Transverse colon (tissue), 4 donors: ENCODE measurements around the gene FDPS. TPM values are rescaled to one million over a fixed set of nuclear protein-coding genes. Genes with fewer than 3 reads are reported as not detected.
"Not testable (repeated sequence)": the region's sequence is repeated elsewhere in the genome, so short reads cannot be mapped to it uniquely, and the experiment has no call there.

Experiments used
- DNase-seq: peaks from one replicate; pipeline ENCODE4 v3.0.0-alpha.2; 2019
- H3K27ac ChIP-seq, 4 donors: fragments of 200-600 bp; sonication (generic); 2 replicates each; pipeline ENCODE4 v1.5.1; 2016 to 2018; ENCODE audit warnings: inconsistent platforms in 4 of 4
- H3K27me3 ChIP-seq: fragments of 200-600 bp; sonication (generic); 2 replicates; pipeline ENCODE4 v1.5.1; 2017; ENCODE audit warnings: inconsistent platforms
- H3K36me3 ChIP-seq, 4 donors: fragments of 200-600 bp; sonication (generic); 2 replicates each; pipeline ENCODE4 v1.5.1; 2017 to 2019; ENCODE audit warnings: inconsistent platforms in 4 of 4
- H3K4me1 ChIP-seq, 4 donors: fragments of 200-600 bp; sonication (generic); 2 replicates each; pipeline ENCODE4 v1.5.1; 2017 to 2020; ENCODE audit warnings: inconsistent platforms in 4 of 4
- H3K4me3 ChIP-seq, 4 donors: fragments of 200-600 bp; sonication (generic); 1 replicate in 1 of 4; 2 replicates in 3 of 4; pipeline versions ENCODE4 v1.5.1 to v1.6.1; 2017 to 2019; ENCODE audit warnings: inconsistent platforms in 4 of 4
- H3K9me3 ChIP-seq, 2 donors: fragments of 200-600 bp; sonication (generic); 2 replicates each; pipeline ENCODE4 v1.5.1; 2017 to 2019; ENCODE audit warnings: inconsistent platforms in 2 of 2
- CTCF ChIP-seq, 5 experiments: fragments of 200-600 bp in 3 of 5; fragments of 450-650 bp in 2 of 5; sonication (generic) in 3 of 5; IDR thresholded peaks; 1 replicate in 2 of 5; 2 replicates in 3 of 5; pipeline ENCODE4 v1.5.1; 2016 to 2017; ENCODE audit warnings: antibody characterized with exemption in 5 of 5, inconsistent platforms in 3 of 5, mild to moderate bottlenecking in 2 of 5, moderate library complexity in 1 of 5
- EP300 ChIP-seq: sonication (generic); formaldehyde crosslinking; IDR thresholded peaks from one replicate; pipeline ENCODE4 v1.6.1; 2017; ENCODE audit warnings: antibody characterized with exemption, low read depth
- POLR2A ChIP-seq: fragments of 450-650 bp; IDR thresholded peaks from one replicate; pipeline ENCODE4 v1.6.1; 2016; ENCODE audit warnings: antibody characterized with exemption, mild to moderate bottlenecking, moderate library complexity
- POLR2AphosphoS5 ChIP-seq, 3 donors: sonication (generic); formaldehyde crosslinking; IDR thresholded peaks; one replicate each; pipeline ENCODE4 v1.6.1; 2016; ENCODE audit warnings: antibody characterized with exemption in 3 of 3
- WGBS, 2 donors: methylation state at CpG; one replicate each; pipeline ENCODE4 v1.1.5; 2018; ENCODE audit warnings: low coverage in 1 of 2; 5-methylcytosine and 5-hydroxymethylcytosine counted together
- in situ Hi-C, 4 donors: fragments of 200-750 bp; cut with MboI; loops; one replicate each; pipeline versions ENCODE4 v1.15.0 to v1.15.1; 2017; ENCODE audit warnings: low sequenced_read_pairs in 3 of 4, low pct_ligation_motif_present in 1 of 4, low pct_unique_long_range_greater_than_20kb in 1 of 4
- intact Hi-C: fragments of 100-400 bp; cut with DNase I; formaldehyde crosslinking; loops from one replicate; pipeline ENCODE4 v1.15.1; 2023; ENCODE audit warnings: low total_unique reads
- total RNA-seq, 4 donors: library from RNA; depleted of rRNA; stranded (reverse); fragments of >200 nt; gene quantifications; one replicate each; pipeline ENCODE4 v1.1.0, GENCODE V29; 2016

The FDPS gene
- total RNA-seq, 4 donors from 2014 or later, result 73.7 to 158 (median 104) TPM

GRCh38 chr1:155325603-155325893, 16.9 kb downstream of the FDPS start:
- Histone ChIP-seq H3K4me1 (peaks cover 14 to 42% (median 33%) of the 10 kb centered on the region in 4 donors), H3K36me3 (peaks cover 0 to 4% (median 0%) of the 10 kb centered on the region in 4 donors), H3K4me3 (peak overlapping the region in 3 of 4 donors; percentile 71 to 90 (median 79)), H3K9me3 (no peaks in the 10 kb centered on the region), H3K27me3 (no peaks in the 10 kb centered on the region), H3K27ac (peak overlapping the region; percentile 98 to 100 (median 100))
- intact Hi-C loops, result loop anchor here (2.0 to 5.0 kb wide), 2 partner anchors 75 to 128 kb away; no protein-coding TSS in a partner anchor
- DNase-seq, result no peak
- WGBS, 2 donors, result 33 to 57% methylated on average over 2 to 6 of the region's 6 CpGs
- TF ChIP-seq POLR2AphosphoS5 (IDR thresholded peaks at IDR 0.05), result no peak
- no peak for TF ChIP-seq POLR2A
- TF ChIP-seq CTCF (IDR thresholded peaks at IDR 0.05), result no peak
- no peak for TF ChIP-seq EP300
- in situ Hi-C loops, result loop anchor here (10.0 to 25.0 kb wide), 3 partner anchors 51 to 262 kb away; partner anchors contain the start of genes CLK2 (in 2 of the 4), HCN3 (in 2 of the 4) and SCAMP3 (in 1 of the 4)

- H3K4me3 ChIP-seq, result no peak overlapping the region
- peaks cover 0 to 4% (median 0%) of the 10 kb centered on the region in 4 donors for H3K36me3 ChIP-seq
- H3K27ac ChIP-seq, result no peak overlapping the region
These were observed 17.4 kb downstream of the FDPS start for GRCh38 chr1:155326020-155326526.

GRCh38 chr1:155326631-155327037, 18.0 kb downstream of the FDPS start:
- no peak for TF ChIP-seq POLR2AphosphoS5 (IDR thresholded peaks at IDR 0.05)
- TF ChIP-seq CTCF (IDR thresholded peaks at IDR 0.05), result no peak
- TF ChIP-seq POLR2A, result no peak
- no peak for TF ChIP-seq EP300
- Histone ChIP-seq H3K27ac (no peak overlapping the region), H3K27me3 (no peaks in the 10 kb centered on the region), H3K9me3 (no peaks in the 10 kb centered on the region), H3K4me3 (no peak overlapping the region), H3K4me1 (peaks cover 9 to 34% (median 24%) of the 10 kb centered on the region in 4 donors), H3K36me3 (peaks cover 0 to 9% (median 0%) of the 10 kb centered on the region in 4 donors)
- no peak for DNase-seq
- WGBS, 2 donors, result 87% methylated on average over 7 of the region's 7 CpGs; no CpG with 5 or more reads in 1 of the 2 donors
- in situ Hi-C loops (loop anchor here (10.0 to 25.0 kb wide), 3 partner anchors 52 to 261 kb away; partner anchors contain the start of genes CLK2 (in 2 of the 4), HCN3 (in 2 of the 4) and SCAMP3 (in 1 of the 4)), intact Hi-C loops (loop anchor here (5.0 kb wide), 1 partner anchor 129 kb away; no protein-coding TSS in a partner anchor)

More at GRCh38 chr1:155326020-155326526, 17.4 kb downstream of the FDPS start:
- no peaks in the 10 kb centered on the region for H3K9me3 ChIP-seq
- peaks cover 14 to 40% (median 30%) of the 10 kb centered on the region in 4 donors for H3K4me1 ChIP-seq
- 83 to 90% methylated on average over 2 to 6 of the region's 6 CpGs for WGBS, 2 donors
- intact Hi-C loops, result loop anchor here (5.0 kb wide), 1 partner anchor 129 kb away; no protein-coding TSS in a partner anchor
- no peak for DNase-seq
- in situ Hi-C loops, result loop anchor here (10.0 to 25.0 kb wide), 3 partner anchors 51 to 261 kb away; partner anchors contain the start of genes CLK2 (in 2 of the 4), HCN3 (in 2 of the 4) and SCAMP3 (in 1 of the 4)
- H3K27me3 ChIP-seq, result no peaks in the 10 kb centered on the region
- TF ChIP-seq EP300, result no peak
- no peak for TF ChIP-seq POLR2A

- no peaks in the 10 kb centered on the region for H3K27me3 ChIP-seq
- no peak for DNase-seq
- 85 to 100% methylated on average over 1 to 4 of the region's 4 CpGs for WGBS, 2 donors
- H3K4me1 ChIP-seq, result peaks cover 5 to 21% (median 12%) of the 10 kb centered on the region in 4 donors
- no peak for TF ChIP-seq POLR2AphosphoS5 (IDR thresholded peaks at IDR 0.05)
- no peak for TF ChIP-seq EP300
- TF ChIP-seq POLR2A, result no peak
- no peak for TF ChIP-seq CTCF (IDR thresholded peaks at IDR 0.05)
- H3K9me3 ChIP-seq, result no peaks in the 10 kb centered on the region
- H3K27ac ChIP-seq, result no peak overlapping the region
- no peak overlapping the region for H3K4me3 ChIP-seq
- intact Hi-C loops, result loop anchor here (5.0 kb wide), 1 partner anchor 131 kb away; no protein-coding TSS in a partner anchor
- H3K36me3 ChIP-seq, result peaks cover 0 to 10% (median 0%) of the 10 kb centered on the region in 4 donors
- in situ Hi-C loops, result loop anchor here (10.0 to 25.0 kb wide), 3 partner anchors 53 to 259 kb away; partner anchors contain the start of genes CLK2 (in 2 of the 4), HCN3 (in 2 of the 4) and SCAMP3 (in 1 of the 4)
These were observed 19.3 kb downstream of the FDPS start for GRCh38 chr1:155327981-155328380.

- 80% methylated on average over 7 of the region's 7 CpGs; no CpG with 5 or more reads in 1 of the 2 donors for WGBS, 2 donors
- H3K9me3 ChIP-seq, H3K27me3 ChIP-seq, H3K4me3 ChIP-seq, H3K27ac ChIP-seq, DNase-seq: not testable (repeated sequence)
- peaks cover 0 to 16% (median 0%) of the 10 kb centered on the region in 4 donors for H3K36me3 ChIP-seq
- intact Hi-C loops, result loop anchor here (5.0 kb wide), 1 partner anchor 132 kb away; no protein-coding TSS in a partner anchor
- H3K4me1 ChIP-seq, result peaks cover 5 to 20% (median 12%) of the 10 kb centered on the region in 4 donors
- in situ Hi-C loops, result loop anchor here (10.0 to 25.0 kb wide), 3 partner anchors 54 to 258 kb away; partner anchors contain the start of genes CLK2 (in 2 of the 4), HCN3 (in 2 of the 4) and SCAMP3 (in 1 of the 4)
These were observed 20.2 kb downstream of the FDPS start for GRCh38 chr1:155328856-155329255.
